GM18517 (cell line): Measurements from ENCODE around the gene SUGCT.

ENCODE experiments used
- ATAC-seq: cut with Tn5 transposase; IDR thresholded peaks from one replicate; pipeline ENCODE4 v1.9.1; 2021; ENCODE audit warnings: mild to moderate bottlenecking, moderate library complexity; ENCODE audit not compliant: unreplicated experiment

The SUGCT gene

GRCh38 chr7:40882071-40882658 lies 747.4 kb downstream of the SUGCT start:
- ATAC-seq: no peak

- ATAC-seq: no peak
Measured at GRCh38 chr7:40883826-40884225, 749.0 kb downstream of the SUGCT start.

- no peak for ATAC-seq
Measured at GRCh38 chr7:40884241-40884640, 749.4 kb downstream of the SUGCT start.

- ATAC-seq: no peak
Measured at GRCh38 chr7:40885503-40885902, 750.7 kb downstream of the SUGCT start.

GRCh38 chr7:40887099-40887498 lies 752.3 kb downstream of the SUGCT start:
- ATAC-seq: no peak

GRCh38 chr7:40888499-40888898 lies 753.7 kb downstream of the SUGCT start:
- no peak for ATAC-seq

- ATAC-seq: no peak
Measured at GRCh38 chr7:40889099-40889498, 754.3 kb downstream of the SUGCT start.

GRCh38 chr7:40889539-40889938 lies 754.7 kb downstream of the SUGCT start:
- no peak for ATAC-seq

GRCh38 chr7:40890088-40890692 lies 755.4 kb downstream of the SUGCT start:
- ATAC-seq: no peak

- no peak for ATAC-seq
Measured at GRCh38 chr7:40891232-40891631, 756.4 kb downstream of the SUGCT start.

GRCh38 chr7:40899151-40899550 lies 764.3 kb downstream of the SUGCT start:
- ATAC-seq: no peak

GRCh38 chr7:40899636-40900507 lies 765.1 kb downstream of the SUGCT start:
- no peak for ATAC-seq

- ATAC-seq: no peak
Measured at GRCh38 chr7:40903872-40904271, 769.1 kb downstream of the SUGCT start.

GRCh38 chr7:40907286-40907685 lies 772.5 kb downstream of the SUGCT start:
- no peak for ATAC-seq

- ATAC-seq: no peak
Measured at GRCh38 chr7:40909346-40909980, 774.7 kb downstream of the SUGCT start.
